MM.1S (cell line): ENCODE data around the gene BICRAL.
"Not testable (repeated sequence)": the region's sequence is repeated elsewhere in the genome, so short reads cannot be mapped to it uniquely, and the experiment has no call there.

Experiments
- DNase-seq: peaks from one replicate; pipeline ENCODE4 v3.0.0-alpha.2; 2015
- H2AFZ ChIP-seq: fragments of 300-600 bp; sonication (generic); 2 replicates; pipeline ENCODE4 v1.6.0; 2016; ENCODE audit warnings: antibody characterized with exemption, low read length
- H3F3A ChIP-seq: fragments of 300-600 bp; sonication (generic); 2 replicates; pipeline ENCODE4 v1.6.1; 2016; ENCODE audit warnings: mild to moderate bottlenecking, antibody characterized with exemption, low read length, moderate library complexity, mixed read lengths; ENCODE audit not compliant: insufficient read depth
- H3K27ac ChIP-seq: fragments of 300-600 bp; sonication (generic); 2 replicates; pipeline ENCODE4 v1.5.1; 2016; ENCODE audit warnings: mild to moderate bottlenecking, low read length
- H3K27me3 ChIP-seq: fragments of 300-600 bp; sonication (generic); replicated peaks from 2 replicates; pipeline ENCODE4 v1.6.0; 2016; ENCODE audit warnings: low read length; ENCODE audit not compliant: insufficient read depth
- H3K36me3 ChIP-seq: fragments of 300-600 bp; sonication (generic); replicated peaks from 2 replicates; pipeline ENCODE4 v1.6.1; 2016; ENCODE audit warnings: mild to moderate bottlenecking, low read length, mixed read lengths; ENCODE audit not compliant: insufficient read depth
- H3K4me1 ChIP-seq: fragments of 300-600 bp; sonication (generic); 2 replicates; pipeline ENCODE4 v1.6.1; 2016; ENCODE audit warnings: low read length, mixed read lengths
- H3K4me2 ChIP-seq: fragments of 300-600 bp; sonication (generic); 2 replicates; pipeline ENCODE4 v1.6.0; 2016; ENCODE audit warnings: low read depth, low read length
- H3K4me3 ChIP-seq: fragments of 300-600 bp; sonication (generic); 2 replicates; pipeline ENCODE4 v1.5.1; 2016; ENCODE audit warnings: low read length, mixed read lengths
- H3K79me2 ChIP-seq: fragments of 300-600 bp; sonication (generic); 2 replicates; pipeline ENCODE4 v1.6.1; 2016; ENCODE audit warnings: mixed run types, low read length, mixed read lengths
- H3K9ac ChIP-seq: fragments of 300-600 bp; sonication (generic); 2 replicates; pipeline ENCODE4 v1.6.1; 2016; ENCODE audit warnings: low read length, mixed read lengths
- H3K9me2 ChIP-seq: fragments of 300-600 bp; sonication (generic); replicated peaks from 2 replicates; pipeline ENCODE4 v1.6.1; 2016; ENCODE audit warnings: mild to moderate bottlenecking, low read length, mixed read lengths; ENCODE audit not compliant: insufficient read depth
- H3K9me3 ChIP-seq: fragments of 300-600 bp; sonication (generic); replicated peaks from 2 replicates; pipeline ENCODE4 v1.6.1; 2016; ENCODE audit warnings: mild to moderate bottlenecking, low read length, mixed read lengths; ENCODE audit not compliant: insufficient read depth
- H4K20me1 ChIP-seq: fragments of 300-600 bp; sonication (generic); 2 replicates; pipeline ENCODE4 v1.6.1; 2016; ENCODE audit warnings: mild to moderate bottlenecking, low read length, moderate library complexity, mixed read lengths; ENCODE audit not compliant: insufficient read depth
- CTCF ChIP-seq: fragments of 300-600 bp; sonication (generic); IDR thresholded peaks from 2 replicates; pipeline ENCODE4 v1.5.1; 2016; ENCODE audit warnings: antibody characterized with exemption, low read length, mixed read lengths
- EZH2 ChIP-seq: fragments of 300-600 bp; sonication (generic); optimal IDR thresholded peaks from 2 replicates; pipeline ENCODE3; 2017; ENCODE audit warnings: low read depth, mild to moderate bottlenecking, antibody characterized with exemption, low read length, mixed read lengths
- EZH2phosphoT487 ChIP-seq: fragments of 300-600 bp; sonication (generic); IDR thresholded peaks from 2 replicates; pipeline ENCODE4 v1.6.1; 2018; ENCODE audit warnings: antibody characterized with exemption, low read length

Gene BICRAL

DNA sequence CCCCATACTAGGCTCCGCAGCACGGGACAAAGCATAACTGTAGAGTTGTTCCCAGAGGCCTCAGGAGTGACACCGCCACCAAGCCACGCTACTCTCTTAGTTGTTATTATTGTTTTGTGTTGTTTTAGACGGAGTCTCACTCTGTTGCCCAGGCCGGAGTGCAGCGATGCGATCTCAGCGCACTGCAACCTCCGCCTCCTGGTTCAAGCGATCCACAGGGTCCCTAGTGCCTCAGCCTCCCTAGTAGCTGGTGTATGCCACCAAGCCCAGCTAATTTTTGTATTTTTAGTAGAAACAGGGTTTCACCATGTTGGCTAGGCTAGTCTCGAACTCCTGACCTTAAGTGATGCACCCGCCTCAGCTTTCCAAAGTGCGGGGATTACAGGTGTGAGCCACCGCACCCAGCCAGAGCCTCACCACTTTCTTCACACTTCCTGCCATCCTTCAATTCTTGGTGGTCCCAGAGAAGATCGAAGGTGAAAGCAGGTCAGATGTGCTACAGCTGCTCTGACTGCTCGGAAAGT is 109.4 kb downstream of the BICRAL start:
- TF ChIP-seq EZH2, result no peak
- TF ChIP-seq CTCF, result no peak
- no peak for TF ChIP-seq EZH2phosphoT487
- H3K4me3 ChIP-seq, result peak overlapping the region; percentile 80
- no peaks in the 10 kb centered on the region for H3K9me2 ChIP-seq
- H3F3A ChIP-seq, result peaks cover 13% of the 10 kb centered on the region
- H3K9me3 ChIP-seq, result no peaks in the 10 kb centered on the region
- no peaks in the 10 kb centered on the region for H3K27me3 ChIP-seq
- H3K36me3 ChIP-seq, result no peaks in the 10 kb centered on the region
- H3K79me2 ChIP-seq, result no peaks in the 10 kb centered on the region
- H3K9ac ChIP-seq, result peak overlapping the region; percentile 76; the same call in 1 of the 2 replicates
- H2AFZ ChIP-seq, result peak overlapping the region; percentile 97
- peak overlapping the region; percentile 85 for H3K4me2 ChIP-seq
- no peaks in the 10 kb centered on the region for H4K20me1 ChIP-seq
- DNase-seq, result no peak
- H3K27ac ChIP-seq, result peak overlapping the region; percentile 79; the same call in 1 of the 2 replicates
- 0 out of 2 replicates have a peak, but pooled peaks cover 3% of the 10 kb centered on the region for H3K4me1 ChIP-seq

- not testable (repeated sequence) for H3K27ac ChIP-seq, H3K9me2 ChIP-seq, H3K4me3 ChIP-seq, H4K20me1 ChIP-seq, H3K9me3 ChIP-seq, H3K4me1 ChIP-seq, H3K4me2 ChIP-seq, H3K36me3 ChIP-seq, H3K79me2 ChIP-seq, H2AFZ ChIP-seq, H3K27me3 ChIP-seq, DNase-seq, H3K9ac ChIP-seq
- peaks cover 13% of the 10 kb centered on the region for H3F3A ChIP-seq
Measured at GRCh38 chr6:42894041-42894828, 112.4 kb downstream of the BICRAL start.

- Histone ChIP-seq H3K4me2 (no peak overlapping the region), H3K4me3 (no peak overlapping the region), H3K27me3 (no peaks in the 10 kb centered on the region), H3K36me3 (no peaks in the 10 kb centered on the region), H3K79me2 (no peaks in the 10 kb centered on the region), H3K4me1 (0 out of 2 replicates have a peak, but pooled peaks cover 1% of the 10 kb centered on the region), H3K9me2 (no peaks in the 10 kb centered on the region), H3K9me3 (no peaks in the 10 kb centered on the region), H3K9ac (no peak overlapping the region), H2AFZ (no peak overlapping the region), H3F3A (no peaks in the 10 kb centered on the region), H4K20me1 (no peaks in the 10 kb centered on the region), H3K27ac (no peak overlapping the region)
- TF ChIP-seq EZH2phosphoT487, result no peak
- TF ChIP-seq EZH2, result no peak
- TF ChIP-seq CTCF, result no peak
- no peak for DNase-seq
Measured at GRCh38 chr6:42896178-42896719, 114.4 kb downstream of the BICRAL start.

- no peaks in the 10 kb centered on the region for H3K9me2 ChIP-seq
- peak; percentile 67 for TF ChIP-seq CTCF
- TF ChIP-seq EZH2, result no peak
- no peak for TF ChIP-seq EZH2phosphoT487
- no peaks in the 10 kb centered on the region for H3F3A ChIP-seq
- peak; percentile 78 for DNase-seq
- H3K9ac ChIP-seq, result no peak overlapping the region
- H3K27ac ChIP-seq, result no peak overlapping the region
- H3K4me1 ChIP-seq, result no peaks in the 10 kb centered on the region
- H2AFZ ChIP-seq, result peak overlapping the region; percentile 78
- peak overlapping the region; percentile 29; the same call in 1 of the 2 replicates for H3K4me2 ChIP-seq
- H4K20me1 ChIP-seq, result no peaks in the 10 kb centered on the region
- no peaks in the 10 kb centered on the region for H3K27me3 ChIP-seq
- no peaks in the 10 kb centered on the region for H3K36me3 ChIP-seq
- H3K4me3 ChIP-seq, result no peak overlapping the region
- no peaks in the 10 kb centered on the region for H3K79me2 ChIP-seq
- no peaks in the 10 kb centered on the region for H3K9me3 ChIP-seq
Measured at GRCh38 chr6:42898891-42899361, 117.1 kb downstream of the BICRAL start.
